H1 (cell line): ENCODE measurements around the gene PIGS. TPM values are rescaled to one million over a fixed set of nuclear protein-coding genes. Genes with fewer than 3 reads are reported as not detected.

Experiments
- BRCA1 ChIP-seq: IDR thresholded peaks from 2 replicates; pipeline ENCODE4 v1.6.1; 2012; ENCODE audit warnings: low read depth, low read length, improper control_type of control experiment
- CBX5 ChIP-seq: fragments of 300-800, 300-1000 bp; sonication (generic); IDR thresholded peaks from 2 replicates; pipeline ENCODE4 v1.7.1; 2016; ENCODE audit warnings: antibody characterized with exemption, low read length, low read depth
- CBX8 ChIP-seq: fragments of 300-800, 300-1000 bp; sonication (generic); IDR thresholded peaks from 2 replicates; pipeline ENCODE4 v1.7.1; 2016; ENCODE audit warnings: low read depth, low read length, borderline replicate concordance
- CHD2 ChIP-seq: IDR thresholded peaks from 2 replicates; pipeline ENCODE4 v1.6.1; 2012; ENCODE audit warnings: low read length, improper control_type of control experiment
- EGR1 ChIP-seq: IDR thresholded peaks from 2 replicates; pipeline ENCODE4 v1.6.1; 2011; ENCODE audit warnings: low read depth, low read length, borderline replicate concordance
- HDAC2 ChIP-seq, 2 experiments: fragments of 300-600 bp in 1 of 2; sonication (generic) in 1 of 2; IDR thresholded peaks; 2 replicates each; pipeline ENCODE4 v1.6.1; 2011 to 2012; ENCODE audit warnings: low read depth in 2 of 2, low read length in 2 of 2, mild to moderate bottlenecking in 2 of 2, moderate library complexity in 2 of 2, borderline replicate concordance in 1 of 2, inconsistent platforms in 1 of 2
- KDM1A ChIP-seq: fragments of 200-600, 300-600 bp; sonication (generic); IDR thresholded peaks from 2 replicates; pipeline ENCODE4 v1.7.1; 2016; ENCODE audit warnings: mild to moderate bottlenecking, low read length, borderline replicate concordance
- KDM4A ChIP-seq: IDR thresholded peaks from one replicate; pipeline ENCODE4 v1.7.1; 2012; ENCODE audit warnings: low read depth, mild to moderate bottlenecking, moderate library complexity, low read length, inconsistent platforms; ENCODE audit not compliant: severe bottlenecking
- NRF1 ChIP-seq: IDR thresholded peaks from 2 replicates; pipeline ENCODE4 v1.6.1; 2011; ENCODE audit warnings: mild to moderate bottlenecking, low read depth, low read length, improper control_type of control experiment
- POLR2AphosphoS5 ChIP-seq: IDR thresholded peaks from 2 replicates; pipeline ENCODE4 v1.6.1; 2011; ENCODE audit warnings: low read depth, low read length
- SAP30 ChIP-seq: fragments of 300-600 bp; sonication (generic); IDR thresholded peaks from 2 replicates; pipeline ENCODE4 v1.7.1; 2012; ENCODE audit warnings: low read length, moderate library complexity, mild to moderate bottlenecking, inconsistent platforms; ENCODE audit not compliant: insufficient read depth, insufficient replicate concordance
- SIN3A ChIP-seq, 2 experiments: IDR thresholded peaks in 1 of 2; conservative IDR thresholded peaks in 1 of 2; 2 replicates each; pipeline ENCODE4 v1.6.1; 2011 to 2012; ENCODE audit warnings: low read length in 2 of 2, improper control_type of control experiment in 1 of 2, low read depth in 1 of 2, mild to moderate bottlenecking in 1 of 2
- SP1 ChIP-seq: IDR thresholded peaks from 2 replicates; pipeline ENCODE4 v1.6.1; 2011; ENCODE audit warnings: low read depth, low read length
- SUZ12 ChIP-seq: fragments of 200-600 bp; sonication (generic); IDR thresholded peaks from 2 replicates; pipeline ENCODE4 v1.6.1; 2012; ENCODE audit warnings: mild to moderate bottlenecking, inconsistent platforms, low read length, moderate library complexity, mixed read lengths
- TAF1 ChIP-seq: IDR thresholded peaks from 2 replicates; pipeline ENCODE4 v1.6.1; 2011; ENCODE audit warnings: mild to moderate bottlenecking, low read depth, low read length
- ZNF274 ChIP-seq: IDR thresholded peaks from 2 replicates; pipeline ENCODE4 v1.7.0; 2012; ENCODE audit warnings: low read length, borderline replicate concordance; ENCODE audit errors: extremely low read depth
- polyA plus RNA-seq, 7 experiments: library from polyadenylated mRNA; depleted of rRNA in 3 of 7; stranded (reverse) in 5 of 7; unstranded in 2 of 7; fragments of >200 nt in 5 of 7; fragments of 200-250 nt in 2 of 7; gene quantifications; 1 replicate in 5 of 7; 2 replicates in 1 of 7; 4 replicates in 1 of 7; pipeline versions ENCODE4 v1.2.1 to v1.2.3, GENCODE V29; 2011 to 2013; ENCODE audit warnings: missing spikeins in 2 of 7, mixed read lengths in 2 of 7
- total RNA-seq: library from RNA; stranded (reverse); fragmentation: NEBNext Ultra II Directional; extraction: Animal tissue kit (Norgen Biotek cat#: 25700); gene quantifications from 2 replicates; pipeline ENCODE4 v1.2.1, GENCODE V29; 2021
- TF ChIP-seq, protein P1 (sequence below): IDR thresholded peaks from 2 replicates; pipeline ENCODE4 v1.6.1; 2012; ENCODE audit warnings: inconsistent platforms
- TF ChIP-seq, protein P2 (sequence below): IDR thresholded peaks from 2 replicates; pipeline ENCODE4 v1.6.1; 2012; ENCODE audit warnings: low read length, inconsistent platforms

PIGS gene
- total and polyA plus RNA-seq, 2 of the 8 experiments (the other 6 are each of a cell fraction or from before 2014, with no cell fraction given): 44.3 to 50.6 TPM

DNA sequence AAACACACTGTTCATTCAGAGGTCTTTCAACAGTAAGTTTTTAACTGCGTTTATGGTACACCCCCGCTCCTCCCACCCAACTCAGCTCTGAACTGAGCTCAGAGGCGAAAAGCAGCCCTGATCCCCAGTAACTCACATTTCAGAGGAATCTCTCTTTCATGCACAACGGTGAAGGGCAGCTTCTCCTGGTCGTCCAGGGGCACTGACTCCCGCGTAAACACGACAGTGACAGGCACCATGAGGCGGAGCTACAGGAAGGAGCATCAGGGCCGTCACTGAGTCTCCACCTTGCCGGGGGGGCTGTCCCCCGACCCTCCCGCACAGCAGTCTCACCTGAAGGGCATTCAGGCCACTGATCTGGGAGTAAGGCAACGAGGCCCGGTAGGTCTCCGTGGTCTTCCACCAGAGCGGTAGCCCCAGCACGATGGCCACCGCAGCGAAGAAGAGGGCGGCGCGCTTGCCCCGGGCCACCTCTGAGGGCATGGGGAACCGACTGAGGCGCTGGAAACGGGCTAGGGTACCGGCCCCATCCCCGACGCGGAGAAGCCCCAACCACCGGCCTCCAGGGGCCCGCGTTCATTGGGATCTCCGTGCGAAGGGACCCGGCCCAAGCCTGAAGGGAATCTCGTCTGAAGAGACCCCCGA lies 486 bp downstream of the PIGS start (continued):
- TF ChIP-seq ZNF274 (no peak), EGR1 (no peak), SIN3A (conservative IDR thresholded peaks at IDR 0.05 in 1 of 2, IDR thresholded peaks at IDR 0.05 in 1 of 2; ENCODE audit: low read depth in 1 of 2, low read length in 2 of 2) (peak; percentile 20 to 83; a peak in 1 of 4 replicates), CBX8 (no peak), NRF1 (no peak), CHD2 (no peak), CBX5 (no peak), KDM4A (no peak), POLR2AphosphoS5 (peak; percentile 6; the same call in 1 of the 2 replicates), SAP30 (peak; percentile 77), BRCA1 (no peak), SP1 (no peak), KDM1A (no peak), TAF1 (no peak), SUZ12 (no peak), HDAC2 (IDR thresholded peaks at IDR 0.05; ENCODE audit: borderline replicate concordance in 1 of 2, low read depth in 2 of 2, low read length in 2 of 2) (no peak)
- TF ChIP-seq, protein P1, sequence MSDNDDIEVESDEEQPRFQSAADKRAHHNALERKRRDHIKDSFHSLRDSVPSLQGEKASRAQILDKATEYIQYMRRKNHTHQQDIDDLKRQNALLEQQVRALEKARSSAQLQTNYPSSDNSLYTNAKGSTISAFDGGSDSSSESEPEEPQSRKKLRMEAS: peak; percentile 67
- TF ChIP-seq, protein P2, sequence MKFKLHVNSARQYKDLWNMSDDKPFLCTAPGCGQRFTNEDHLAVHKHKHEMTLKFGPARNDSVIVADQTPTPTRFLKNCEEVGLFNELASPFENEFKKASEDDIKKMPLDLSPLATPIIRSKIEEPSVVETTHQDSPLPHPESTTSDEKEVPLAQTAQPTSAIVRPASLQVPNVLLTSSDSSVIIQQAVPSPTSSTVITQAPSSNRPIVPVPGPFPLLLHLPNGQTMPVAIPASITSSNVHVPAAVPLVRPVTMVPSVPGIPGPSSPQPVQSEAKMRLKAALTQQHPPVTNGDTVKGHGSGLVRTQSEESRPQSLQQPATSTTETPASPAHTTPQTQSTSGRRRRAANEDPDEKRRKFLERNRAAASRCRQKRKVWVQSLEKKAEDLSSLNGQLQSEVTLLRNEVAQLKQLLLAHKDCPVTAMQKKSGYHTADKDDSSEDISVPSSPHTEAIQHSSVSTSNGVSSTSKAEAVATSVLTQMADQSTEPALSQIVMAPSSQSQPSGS: no peak
